ENCODE results near the gene GNAO1.

The GNAO1 gene

DNA sequence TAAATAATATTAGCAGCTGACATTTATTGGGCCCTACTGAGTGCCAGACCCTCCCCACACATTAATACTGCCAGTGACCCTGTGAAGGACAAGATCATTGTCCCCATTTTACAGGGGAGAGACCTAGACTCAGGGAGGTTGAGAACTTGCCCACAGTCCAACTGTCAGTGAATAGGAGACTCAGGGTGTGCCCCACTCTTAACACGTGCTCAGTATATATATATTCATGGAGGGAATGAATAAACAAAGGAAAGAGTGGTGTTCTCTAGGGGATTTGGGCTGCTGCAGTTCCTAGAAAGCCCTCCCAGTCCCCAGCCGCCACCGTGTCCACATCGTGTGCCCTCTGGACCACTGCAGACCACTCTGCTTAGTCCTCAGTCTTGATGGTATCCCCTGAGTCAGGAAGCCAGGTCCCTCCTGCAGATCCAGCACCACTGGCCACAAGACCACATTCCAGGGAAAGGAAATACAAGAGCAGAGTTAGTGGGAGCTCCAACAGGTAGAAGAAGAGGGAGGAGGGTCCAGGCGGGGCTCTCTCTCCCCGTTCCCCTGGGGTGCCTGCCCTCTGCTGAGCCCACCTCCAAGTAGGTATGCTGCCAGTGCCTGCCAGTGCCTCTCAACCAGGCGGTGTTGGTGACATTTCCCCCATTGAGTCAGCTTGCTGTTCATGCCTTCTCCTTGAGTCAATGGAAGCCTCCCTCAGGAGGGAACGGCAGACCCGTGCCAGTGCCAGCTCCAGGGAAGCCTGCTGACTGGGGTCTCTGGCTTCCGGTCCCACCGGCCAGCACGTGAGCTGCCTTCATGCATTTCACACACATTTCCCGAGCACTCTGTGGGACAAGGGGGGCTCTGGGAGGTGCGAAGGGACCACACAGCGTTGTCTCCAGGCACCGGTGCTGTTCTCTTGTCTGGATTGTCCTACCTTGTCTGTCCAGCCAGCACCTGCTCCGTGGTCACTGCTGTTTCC lies 75.6 kb downstream of the GNAO1 start:
- DNase-seq: no peak

DNA sequence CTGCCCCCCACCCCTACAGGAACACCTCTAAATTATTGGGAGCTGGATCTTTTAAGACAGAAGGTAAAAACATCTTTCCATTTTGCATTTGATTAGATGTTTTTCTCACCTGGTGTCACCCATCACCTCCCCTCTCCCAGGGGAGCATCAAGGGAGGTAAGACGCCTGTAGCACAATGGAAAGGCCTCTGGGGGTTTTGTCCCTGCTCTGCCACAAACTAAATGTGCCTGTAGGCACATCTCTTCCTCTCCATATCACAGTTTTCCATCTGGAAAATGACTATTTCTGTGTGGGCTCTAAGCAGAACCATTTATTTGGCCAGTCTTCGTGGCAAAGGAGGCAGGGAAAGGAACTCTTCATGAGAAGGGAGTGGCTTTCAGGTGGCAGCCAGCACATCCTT lies 76.6 kb downstream of the GNAO1 start:
- no peak for DNase-seq

DNA sequence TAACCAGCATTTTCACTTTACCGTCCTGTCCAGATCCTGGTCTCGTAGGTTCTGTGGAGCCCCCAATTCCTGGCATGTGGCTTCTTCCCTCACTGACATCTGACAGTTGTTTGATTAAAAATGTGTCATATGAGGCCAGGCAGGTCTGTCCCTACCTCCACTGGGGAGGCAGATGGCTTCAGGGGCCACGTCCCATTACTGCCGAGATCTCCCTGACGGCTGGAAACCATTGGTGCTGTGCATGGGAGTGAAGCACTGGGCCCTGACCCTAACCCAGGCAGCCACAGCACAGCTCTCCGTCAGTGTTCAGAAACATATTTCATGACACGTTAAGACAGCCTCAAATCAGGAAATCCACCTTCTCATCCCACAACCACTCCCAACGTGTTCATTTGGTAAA lies 77.5 kb downstream of the GNAO1 start:
- DNase-seq: no peak

DNA sequence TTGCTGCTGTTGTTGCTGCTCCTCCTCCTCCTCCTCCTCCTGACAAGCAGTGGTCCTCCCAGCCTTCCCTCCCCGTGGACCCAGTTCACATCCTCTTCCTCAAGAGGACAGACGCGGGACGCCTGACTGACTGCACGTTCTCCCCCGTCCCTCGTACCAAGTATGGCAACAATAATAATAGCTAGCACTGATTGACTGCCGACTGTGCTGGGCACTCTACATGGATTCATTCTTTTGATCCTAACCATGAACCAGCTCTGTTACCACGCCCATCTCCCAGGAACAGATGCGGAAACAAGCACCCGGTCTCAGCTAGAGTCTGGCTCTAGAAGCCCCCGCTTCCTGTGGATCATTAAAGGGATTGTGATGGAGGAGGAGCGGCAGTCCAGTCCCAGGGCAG lies 78.0 kb downstream of the GNAO1 start:
- no peak for DNase-seq

DNA sequence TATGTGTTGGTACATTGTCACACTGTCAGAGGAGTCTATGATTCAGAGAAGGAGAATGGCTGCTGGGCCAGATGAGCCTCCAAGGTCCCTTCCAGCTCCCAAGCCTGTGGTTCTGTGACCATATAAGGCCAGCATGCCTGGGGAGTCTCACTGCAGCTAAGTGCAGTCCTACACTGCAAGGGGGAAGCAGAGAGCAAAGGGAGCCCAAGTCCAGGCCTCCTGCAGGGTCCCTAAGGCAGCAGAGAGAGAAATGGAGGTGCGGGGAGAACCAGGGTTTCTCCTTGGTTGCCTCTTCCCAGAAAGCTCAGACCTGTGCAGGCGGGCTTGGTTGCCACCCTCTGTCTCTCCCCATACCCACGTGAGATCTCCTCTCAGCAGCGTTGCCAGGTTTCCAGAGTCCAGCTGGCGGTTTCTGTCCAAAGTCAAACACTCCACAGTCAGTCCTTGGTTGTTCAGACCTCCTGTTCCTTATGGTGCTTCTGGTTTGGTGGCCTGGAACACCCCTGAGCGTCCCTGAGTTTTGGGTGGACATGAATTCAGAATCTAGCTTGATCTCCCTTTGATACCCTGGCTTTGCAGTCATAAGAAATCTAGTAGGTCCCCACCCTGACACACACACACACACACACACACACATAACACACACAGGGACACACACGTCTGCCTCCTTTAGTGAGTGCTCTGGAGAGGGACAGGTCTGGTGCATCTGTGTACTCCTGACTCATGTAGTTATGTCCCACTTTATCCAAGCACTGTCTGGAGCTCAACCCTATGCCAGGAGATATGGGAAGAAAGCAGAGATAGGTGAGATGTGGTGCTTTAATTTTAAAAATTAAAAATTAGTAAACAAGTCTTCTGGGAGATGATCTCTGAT lies 78.8 kb downstream of the GNAO1 start:
- no peak for DNase-seq

DNA sequence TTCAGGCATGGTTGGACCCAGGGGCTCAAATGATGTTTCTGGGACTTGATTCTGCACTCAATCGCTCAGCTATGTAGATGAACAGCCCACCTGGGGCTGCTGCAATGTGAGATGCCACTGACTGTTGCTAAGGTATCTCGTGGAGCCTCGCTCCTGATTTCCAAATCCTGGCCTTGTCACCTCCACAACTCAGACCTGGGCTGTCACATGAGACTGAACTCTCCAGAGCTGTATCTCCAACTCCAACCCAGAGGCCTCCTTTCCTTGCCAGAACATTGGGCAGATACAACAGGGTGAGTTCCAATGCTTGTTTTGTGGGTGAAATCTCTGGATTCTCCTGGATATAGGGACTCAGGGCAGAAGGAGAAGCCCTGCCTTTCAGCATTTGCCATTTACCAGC lies 79.5 kb downstream of the GNAO1 start:
- DNase-seq: no peak

DNA sequence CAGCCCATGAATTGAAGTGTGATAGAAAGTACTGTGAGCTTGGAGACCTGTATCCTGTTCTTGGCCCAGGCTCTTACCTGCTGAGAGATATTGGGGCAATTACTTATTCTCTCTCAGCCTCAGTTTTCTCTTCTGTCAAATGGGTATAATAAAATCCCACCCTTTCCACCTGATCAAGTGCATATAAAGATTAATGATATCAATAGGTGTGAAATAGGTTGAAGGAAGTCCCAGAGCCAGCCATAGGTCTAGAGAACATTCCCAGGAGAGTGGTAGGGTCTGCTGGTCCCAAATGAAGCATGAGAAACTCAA lies 81.2 kb downstream of the GNAO1 start:
- DNase-seq: no peak

DNA sequence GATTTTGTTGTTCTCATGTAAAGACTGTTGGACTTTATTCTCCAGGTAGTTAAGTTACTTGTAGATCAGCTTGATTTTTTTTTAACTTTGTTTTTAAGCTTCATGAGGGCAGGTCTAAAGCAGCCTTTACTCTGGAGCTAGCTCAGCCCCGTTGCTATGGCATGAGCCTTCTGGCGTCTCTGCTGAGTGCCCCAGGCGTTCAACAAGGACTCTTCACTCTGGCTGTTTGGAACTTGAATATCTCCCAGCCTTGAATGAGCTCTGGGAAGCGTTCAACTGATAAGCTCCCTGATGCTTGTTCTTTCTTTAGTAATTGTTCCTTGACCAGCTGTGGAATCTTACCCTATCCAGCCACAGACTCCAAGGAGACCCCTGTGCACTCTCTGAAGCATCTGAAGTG lies 82.3 kb downstream of the GNAO1 start:
- DNase-seq: no peak

DNA sequence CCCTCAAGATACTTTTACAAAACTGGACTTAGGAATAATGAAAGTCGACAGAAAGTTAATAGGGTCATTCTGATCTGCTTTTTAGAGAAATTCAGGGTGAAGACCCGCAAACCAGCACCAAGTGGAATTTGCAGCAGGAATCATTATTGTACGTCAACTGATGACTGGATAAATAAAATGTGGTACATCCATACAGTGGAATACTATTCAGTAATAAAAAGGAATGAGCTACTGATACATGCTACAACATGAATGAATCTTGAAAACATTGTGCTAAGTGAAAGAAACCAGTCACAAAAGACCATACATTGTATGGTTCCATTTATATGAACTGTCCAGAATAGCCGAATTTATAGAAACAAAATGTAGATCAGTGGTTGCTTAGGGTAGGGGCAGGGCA lies 83.1 kb downstream of the GNAO1 start:
- DNase-seq: no peak

DNA sequence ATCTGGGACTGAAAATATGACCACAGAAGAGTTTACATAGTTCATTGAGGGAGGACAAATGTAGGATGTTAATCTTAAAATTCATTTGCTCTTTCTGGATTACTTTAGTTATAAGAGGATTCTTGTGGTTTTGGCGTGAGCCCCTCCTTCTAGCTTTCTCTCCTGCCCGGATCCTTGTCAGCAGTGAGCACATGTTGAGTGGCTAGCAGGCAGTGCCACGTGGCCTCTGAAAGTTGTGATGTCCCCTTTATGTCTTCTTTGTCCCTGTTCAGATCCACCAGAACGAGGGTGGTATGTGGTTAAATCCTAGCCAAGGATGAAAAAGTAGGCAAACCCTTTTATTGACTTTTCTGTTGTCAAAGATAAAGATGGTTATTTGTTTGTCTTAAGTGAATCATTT lies 83.8 kb downstream of the GNAO1 start:
- DNase-seq: no peak

DNA sequence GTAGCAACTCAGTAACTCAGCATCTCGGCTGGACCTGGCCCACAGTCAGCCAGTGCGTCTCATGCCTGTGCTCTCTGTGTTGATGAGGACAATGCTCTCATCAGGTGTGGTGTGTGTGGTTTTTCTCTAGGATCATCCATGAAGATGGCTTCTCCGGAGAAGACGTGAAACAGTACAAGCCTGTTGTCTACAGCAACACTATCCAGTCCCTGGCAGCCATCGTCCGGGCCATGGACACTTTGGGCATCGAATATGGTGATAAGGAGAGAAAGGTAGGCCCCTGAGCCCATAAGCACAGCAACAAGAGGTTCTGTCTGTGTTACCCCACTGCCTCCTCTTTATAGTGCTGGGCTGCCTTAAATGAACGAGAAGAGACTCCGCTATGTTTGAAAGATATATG lies 84.5 kb downstream of the GNAO1 start:
- DNase-seq: no peak

DNA sequence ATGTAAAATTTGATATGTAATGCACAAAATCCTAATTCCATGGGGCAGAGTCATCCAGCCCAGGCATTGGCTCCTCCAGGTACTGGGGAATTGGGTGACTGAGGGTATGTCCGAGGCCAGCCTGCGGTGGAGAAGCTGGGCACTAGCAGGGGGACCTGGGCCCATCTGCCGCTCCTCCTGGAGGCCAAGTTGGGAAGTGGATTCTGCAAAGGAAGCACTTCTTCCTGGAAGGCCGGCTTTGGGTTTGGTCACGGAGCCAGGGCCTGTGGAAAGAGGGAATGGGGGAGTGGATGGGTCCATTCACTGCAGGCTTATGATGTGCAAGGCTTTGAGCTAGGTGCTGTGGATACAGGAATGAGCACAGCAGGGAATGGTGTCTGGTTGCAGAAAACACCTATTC lies 85.8 kb downstream of the GNAO1 start:
- DNase-seq: no peak

DNA sequence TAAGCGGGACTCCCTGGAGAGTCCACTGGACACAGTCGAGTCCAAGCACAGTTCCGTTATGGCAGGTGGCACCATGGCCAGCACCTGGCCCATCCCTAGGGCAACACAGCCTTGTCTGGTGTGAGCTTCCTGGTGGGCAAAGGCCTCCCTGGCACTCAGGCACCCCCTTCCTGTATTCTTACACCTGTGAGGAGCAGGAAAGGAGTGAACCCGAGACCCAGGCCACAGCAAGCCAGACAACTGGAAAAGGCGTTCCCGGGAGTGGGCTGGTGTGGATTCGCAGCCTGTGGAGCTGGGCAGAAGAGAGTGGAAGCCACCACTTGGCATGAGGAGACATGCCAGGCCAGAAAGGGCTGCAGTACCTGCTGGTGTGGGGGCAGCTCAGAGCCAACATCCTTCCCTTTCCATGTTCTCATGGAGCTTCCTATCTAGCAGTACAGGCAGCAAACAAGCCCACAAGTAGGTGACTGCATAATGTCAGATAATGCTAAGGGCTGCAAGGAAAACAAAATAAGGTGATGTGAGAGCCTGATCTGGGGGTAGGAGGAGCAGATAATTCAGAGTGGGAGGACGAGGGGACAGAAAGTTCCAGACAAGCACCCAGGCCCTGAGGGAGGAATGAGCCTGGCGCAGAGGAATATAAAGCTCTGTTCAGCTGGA lies 87.0 kb downstream of the GNAO1 start:
- DNase-seq: no peak

DNA sequence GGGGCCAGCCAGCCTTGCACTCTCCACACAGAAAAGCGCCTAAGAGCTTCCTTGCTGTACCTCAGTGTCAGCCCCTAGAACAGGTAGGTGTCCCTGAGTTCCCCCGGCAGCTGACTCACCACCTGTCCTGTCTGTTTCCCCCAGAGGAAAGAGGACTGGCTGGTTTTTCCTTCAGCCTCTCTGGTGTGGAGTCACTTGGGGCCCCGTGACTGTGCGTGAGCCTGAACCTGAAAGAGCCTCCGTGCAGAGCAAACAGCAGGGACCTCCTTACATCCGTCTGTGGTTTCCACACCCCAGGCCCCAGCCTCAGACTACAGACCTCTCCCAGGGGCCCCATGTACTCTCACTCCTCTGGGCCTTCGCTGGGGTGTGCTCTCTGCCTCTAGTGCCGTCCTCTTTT lies 87.8 kb downstream of the GNAO1 start:
- DNase-seq: no peak

DNA sequence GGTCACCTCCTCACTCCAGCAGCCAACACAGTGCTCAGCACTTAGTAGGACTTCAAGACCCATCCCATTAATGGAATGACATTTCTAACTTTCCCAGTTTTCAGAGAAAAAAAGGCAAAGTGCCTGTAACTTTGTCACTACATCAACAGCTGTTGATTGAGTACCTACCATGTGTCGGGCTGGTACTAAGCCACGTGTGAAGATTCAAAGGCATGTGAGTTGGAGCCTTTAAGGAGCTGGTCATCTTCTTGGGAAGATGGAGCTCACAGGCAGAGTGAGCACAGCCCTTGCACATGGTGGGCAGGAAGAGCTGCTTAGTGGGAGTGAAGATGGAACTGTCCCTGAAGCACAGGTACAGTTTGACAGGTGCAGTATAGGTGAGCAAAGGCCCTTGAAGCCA lies 88.6 kb downstream of the GNAO1 start:
- DNase-seq: no peak

DNA sequence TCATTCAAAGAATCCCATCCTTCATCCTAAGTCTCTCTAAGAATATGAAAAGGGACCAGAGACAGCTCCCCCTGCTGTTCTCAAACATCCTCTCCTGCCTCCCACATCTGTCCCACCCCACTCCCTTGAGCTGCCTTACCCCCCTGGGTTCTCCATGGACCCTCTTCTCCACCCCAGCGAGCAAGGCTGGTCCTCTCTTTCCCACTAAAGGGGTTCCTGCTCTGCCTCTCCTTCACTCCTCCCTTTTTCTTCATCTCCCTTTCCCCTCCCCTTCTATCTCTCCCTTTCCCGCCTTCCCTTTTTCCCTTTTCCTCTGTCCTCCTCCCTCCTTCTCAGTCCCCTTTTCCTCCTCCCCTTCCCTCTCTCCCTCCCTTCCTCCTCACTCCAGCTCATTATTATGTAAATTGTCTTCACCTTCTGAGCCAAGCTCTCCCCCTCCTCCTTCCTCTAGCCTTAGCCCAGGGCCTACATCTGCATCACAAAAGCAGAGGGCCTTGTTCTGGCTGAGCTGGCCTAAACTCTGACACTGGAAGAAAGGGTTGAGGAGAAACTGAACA lies 90.0 kb downstream of the GNAO1 start:
- peak; percentile 33 for DNase-seq

DNA sequence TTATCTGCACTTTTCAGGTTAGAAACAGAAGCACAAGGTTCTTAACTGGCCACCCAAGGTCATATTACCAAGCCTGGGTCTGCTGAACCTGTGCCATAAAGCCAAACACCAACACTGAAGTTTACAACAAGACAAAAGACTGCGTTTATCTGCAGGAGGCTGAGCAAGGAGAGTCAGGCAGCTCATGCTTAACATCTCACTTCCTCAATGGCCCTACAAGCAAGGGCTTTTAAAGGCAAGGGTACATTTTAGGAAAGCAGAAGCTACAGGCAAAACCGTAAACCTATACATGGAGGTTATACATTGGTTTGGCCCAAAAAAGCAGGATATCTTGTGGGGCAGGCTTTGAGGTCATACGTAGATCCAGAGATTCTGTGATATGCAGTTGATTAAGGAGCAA lies 91.2 kb downstream of the GNAO1 start:
- no peak for DNase-seq

DNA sequence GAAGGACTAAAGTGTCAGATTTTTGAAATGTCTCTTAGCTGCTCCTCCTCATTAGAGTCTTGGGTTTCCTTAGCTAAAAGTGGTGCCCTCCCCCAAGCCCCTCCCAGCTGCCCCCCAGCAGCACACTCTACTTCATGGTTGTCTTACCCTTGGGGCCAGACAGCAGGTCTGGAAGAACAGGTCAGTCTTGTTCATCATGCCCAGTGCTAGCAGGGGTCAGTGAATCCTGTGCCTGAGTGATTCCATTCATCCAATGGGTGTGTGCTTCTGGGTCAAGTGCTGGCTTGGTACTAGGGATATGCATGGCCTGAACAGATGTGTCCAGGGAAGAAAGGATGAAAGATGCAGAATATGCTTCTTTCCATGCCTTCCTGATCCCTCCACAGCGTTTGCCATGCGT lies 93.2 kb downstream of the GNAO1 start:
- DNase-seq: no peak

DNA sequence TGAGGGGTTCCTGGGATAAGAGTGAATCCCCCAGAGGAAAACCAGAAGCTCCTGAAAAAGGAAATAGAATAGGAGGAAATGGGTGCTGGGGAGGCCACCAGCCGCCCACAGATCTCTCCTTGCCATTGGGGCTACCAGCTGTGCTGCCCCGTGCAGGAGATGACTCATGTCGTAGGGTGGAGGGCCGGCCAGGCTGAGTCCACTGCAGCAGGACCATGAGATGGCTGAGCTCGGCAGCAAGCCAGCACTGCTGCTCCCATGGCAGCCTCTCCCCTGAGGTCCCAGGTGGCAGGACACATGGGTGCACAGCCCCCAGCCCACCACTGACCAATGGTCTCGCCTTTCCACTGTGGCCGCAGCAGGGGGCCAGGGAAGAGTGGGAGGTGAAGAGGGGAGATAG lies 95.5 kb downstream of the GNAO1 start:
- no peak for DNase-seq

DNA sequence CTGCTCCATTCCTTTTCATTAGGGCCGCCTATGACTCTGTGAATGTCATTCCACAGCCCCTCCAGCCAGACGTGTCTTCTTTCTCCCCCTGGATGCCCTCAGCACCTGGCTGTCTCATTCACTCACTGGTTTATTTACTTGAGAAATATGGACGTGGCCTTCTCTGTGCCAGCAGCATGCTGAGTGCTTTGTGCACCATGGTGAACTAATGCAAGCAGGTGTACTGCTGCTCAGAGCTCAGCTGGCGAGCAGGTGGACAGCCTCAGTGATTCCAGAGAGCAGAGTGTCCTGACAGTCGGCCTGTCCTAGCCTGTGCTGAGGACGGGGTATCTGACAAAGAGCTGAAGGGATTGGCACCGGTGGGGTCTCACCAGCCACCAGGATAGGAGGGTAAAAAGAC lies 96.7 kb downstream of the GNAO1 start:
- no peak for DNase-seq

DNA sequence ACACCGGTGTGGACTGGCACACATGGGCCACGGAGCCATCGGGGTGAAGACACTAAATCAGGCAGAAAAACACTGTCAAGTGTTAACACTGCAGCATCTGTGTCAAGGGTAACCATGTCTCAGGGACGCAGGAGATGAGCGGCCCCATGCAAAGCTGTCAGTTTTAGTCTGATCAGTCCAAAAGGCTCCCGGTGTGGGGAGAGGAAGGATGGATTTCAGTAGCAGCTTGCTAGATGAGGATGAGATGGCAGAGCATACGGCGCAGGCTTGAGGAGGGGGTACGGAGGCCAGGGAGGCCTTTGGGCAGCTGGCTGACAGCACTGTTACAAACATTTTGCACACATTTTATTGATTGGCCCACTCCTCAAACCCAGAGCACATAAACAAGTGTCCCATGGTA lies 98.1 kb downstream of the GNAO1 start:
- DNase-seq: no peak

DNA sequence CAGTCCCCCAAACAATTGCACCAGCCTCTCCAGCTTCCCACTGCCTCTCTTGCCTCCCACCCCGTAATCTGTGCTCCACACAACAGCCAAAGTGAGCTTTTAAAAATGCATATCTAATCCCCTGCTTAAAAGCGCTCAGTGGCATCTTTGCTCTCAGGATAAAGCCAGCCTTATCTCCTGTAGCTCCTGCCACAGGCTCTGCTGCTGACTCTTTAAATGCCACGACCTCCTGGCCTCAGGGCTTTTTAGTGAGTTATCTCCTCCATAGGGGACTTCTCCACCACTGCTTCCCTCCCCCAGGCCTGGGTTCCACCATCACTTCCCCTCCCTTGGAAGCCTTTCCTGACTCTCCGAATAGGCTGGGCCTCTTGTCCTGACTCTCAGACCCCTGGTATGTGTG lies 98.6 kb downstream of the GNAO1 start:
- no peak for DNase-seq

DNA sequence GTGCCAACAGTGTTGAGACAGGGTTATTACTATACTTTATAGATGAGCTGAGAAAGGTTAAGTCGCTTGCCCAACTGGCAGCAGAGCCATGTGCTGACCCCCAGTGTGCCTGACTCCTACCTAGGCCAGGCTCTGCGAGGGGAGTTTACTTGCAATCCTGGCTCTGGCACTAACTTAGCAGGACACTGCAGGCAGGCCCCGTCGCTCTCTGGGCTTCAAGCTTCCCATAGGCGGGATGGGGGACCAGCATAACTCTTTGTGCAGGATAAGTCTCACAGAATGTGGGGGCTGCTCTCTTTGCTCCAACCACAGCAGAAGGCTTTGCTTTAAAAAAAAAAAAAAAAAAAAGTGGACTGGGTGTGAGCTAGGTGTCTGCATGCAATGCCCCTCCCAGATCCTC lies 102.7 kb downstream of the GNAO1 start:
- no peak for DNase-seq

DNA sequence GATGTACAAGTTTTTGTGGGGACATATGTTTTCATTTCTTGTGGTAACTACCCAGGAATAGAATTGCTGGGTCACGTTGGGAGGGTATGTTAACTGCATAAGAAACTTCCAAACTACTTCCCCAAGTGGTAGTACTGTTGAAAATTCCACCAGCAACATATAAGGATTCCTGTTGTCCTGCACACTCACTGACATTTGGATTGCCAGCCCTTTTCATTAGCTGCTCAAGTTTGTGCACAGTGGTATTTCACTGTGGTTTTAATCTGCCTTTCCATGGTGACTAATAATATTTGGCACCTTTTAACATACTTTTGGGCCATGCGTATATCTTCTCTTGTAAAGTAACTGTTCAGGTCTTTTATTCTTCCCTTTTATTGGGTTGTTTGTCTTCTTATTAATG lies 103.3 kb downstream of the GNAO1 start:
- DNase-seq: no peak

All from DMS 273 treated with DMSO at 0.1 percent for 48 hours (cell line).